ENCODE results near the gene NR2C2AP. TPM values are rescaled to one million over a fixed set of nuclear protein-coding genes. Genes with fewer than 3 reads are reported as not detected.
"Not testable (repeated sequence)": the region's sequence is repeated elsewhere in the genome, so short reads cannot be mapped to it uniquely, and the experiment has no call there.

Gene NR2C2AP
- total RNA-seq, 4 donors from 2014 or later = 5.0 to 11.6 (median 8.7) TPM

GRCh38 chr19:19186742-19187141 is 16.5 kb downstream of the NR2C2AP start:
- Histone ChIP-seq H3K4me1 (peaks cover 0 to 17% (median 12%) of the 10 kb centered on the region in 4 donors), H3K27me3 (no peaks in the 10 kb centered on the region), H3K36me3 (peaks cover 0 to 34% (median 0%) of the 10 kb centered on the region in 3 donors), H3K27ac (no peak overlapping the region), H3K9me3 (no peaks in the 10 kb centered on the region), H3K4me3 (no peak overlapping the region)
- TF ChIP-seq, protein P1, sequence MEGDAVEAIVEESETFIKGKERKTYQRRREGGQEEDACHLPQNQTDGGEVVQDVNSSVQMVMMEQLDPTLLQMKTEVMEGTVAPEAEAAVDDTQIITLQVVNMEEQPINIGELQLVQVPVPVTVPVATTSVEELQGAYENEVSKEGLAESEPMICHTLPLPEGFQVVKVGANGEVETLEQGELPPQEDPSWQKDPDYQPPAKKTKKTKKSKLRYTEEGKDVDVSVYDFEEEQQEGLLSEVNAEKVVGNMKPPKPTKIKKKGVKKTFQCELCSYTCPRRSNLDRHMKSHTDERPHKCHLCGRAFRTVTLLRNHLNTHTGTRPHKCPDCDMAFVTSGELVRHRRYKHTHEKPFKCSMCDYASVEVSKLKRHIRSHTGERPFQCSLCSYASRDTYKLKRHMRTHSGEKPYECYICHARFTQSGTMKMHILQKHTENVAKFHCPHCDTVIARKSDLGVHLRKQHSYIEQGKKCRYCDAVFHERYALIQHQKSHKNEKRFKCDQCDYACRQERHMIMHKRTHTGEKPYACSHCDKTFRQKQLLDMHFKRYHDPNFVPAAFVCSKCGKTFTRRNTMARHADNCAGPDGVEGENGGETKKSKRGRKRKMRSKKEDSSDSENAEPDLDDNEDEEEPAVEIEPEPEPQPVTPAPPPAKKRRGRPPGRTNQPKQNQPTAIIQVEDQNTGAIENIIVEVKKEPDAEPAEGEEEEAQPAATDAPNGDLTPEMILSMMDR (IDR thresholded peaks at IDR 0.05) = no peak
- TF ChIP-seq POLR2A (IDR thresholded peaks at IDR 0.05) = no peak
- no peak for DNase-seq

GRCh38 chr19:19185853-19186740 is 17.1 kb downstream of the NR2C2AP start:
- Histone ChIP-seq H3K9me3 (no peaks in the 10 kb centered on the region), H3K4me3 (no peak overlapping the region), H3K4me1 (peaks cover 0 to 15% (median 8%) of the 10 kb centered on the region in 4 donors), H3K36me3 (peaks cover 0 to 40% (median 0%) of the 10 kb centered on the region in 3 donors), H3K27me3 (no peaks in the 10 kb centered on the region), H3K27ac (no peak overlapping the region)
- peak in 2 of 3 donors; percentile 57 to 73 for DNase-seq
- TF ChIP-seq POLR2A (IDR thresholded peaks at IDR 0.05) = no peak
- TF ChIP-seq, protein P1 (IDR thresholded peaks at IDR 0.05) = peak; percentile 2 to 65 (median 56)

GRCh38 chr19:19181488-19181998 is 21.7 kb downstream of the NR2C2AP start:
- TF ChIP-seq, protein P1 (IDR thresholded peaks at IDR 0.05) = no peak
- no peak for TF ChIP-seq POLR2A (IDR thresholded peaks at IDR 0.05)
- peaks cover 0 to 63% (median 0%) of the 10 kb centered on the region in 3 donors for H3K36me3 ChIP-seq

GRCh38 chr19:19179548-19180441 is 23.4 kb downstream of the NR2C2AP start:
- TF ChIP-seq, protein P1 (IDR thresholded peaks at IDR 0.05) = no peak
- no peak for TF ChIP-seq POLR2A (IDR thresholded peaks at IDR 0.05)
- Histone ChIP-seq H3K27ac (no peak overlapping the region), H3K4me1 (no peaks in the 10 kb centered on the region), H3K9me3 (no peaks in the 10 kb centered on the region), H3K36me3 (peaks cover 0 to 57% (median 0%) of the 10 kb centered on the region in 3 donors), H3K4me3 (no peak overlapping the region), H3K27me3 (no peaks in the 10 kb centered on the region)
- no peak for DNase-seq

More at GRCh38 chr19:19181488-19181998, 21.7 kb downstream of the NR2C2AP start:
- Histone ChIP-seq H3K4me3 (no peak overlapping the region), H3K27ac (no peak overlapping the region), H3K4me1 (no peaks in the 10 kb centered on the region), H3K27me3 (no peaks in the 10 kb centered on the region), H3K9me3 (no peaks in the 10 kb centered on the region)
- no peak for DNase-seq

GRCh38 chr19:19176950-19177349 is 26.3 kb downstream of the NR2C2AP start:
- H3K4me1 ChIP-seq = no peaks in the 10 kb centered on the region
- H3K36me3 ChIP-seq = peaks cover 0 to 41% (median 0%) of the 10 kb centered on the region in 3 donors
- no peaks in the 10 kb centered on the region for H3K9me3 ChIP-seq
- H3K27me3 ChIP-seq = no peaks in the 10 kb centered on the region
- TF ChIP-seq, protein P1 (IDR thresholded peaks at IDR 0.05) = no peak
- no peak for TF ChIP-seq POLR2A (IDR thresholded peaks at IDR 0.05)
- H3K27ac ChIP-seq = no peak overlapping the region
- no peak overlapping the region for H3K4me3 ChIP-seq
- DNase-seq = no peak

- peaks cover 0 to 18% (median 0%) of the 10 kb centered on the region in 3 donors for H3K36me3 ChIP-seq
- H3K27me3 ChIP-seq, H3K27ac ChIP-seq, H3K4me3 ChIP-seq, DNase-seq, H3K9me3 ChIP-seq: not testable (repeated sequence)
- H3K4me1 ChIP-seq = peaks cover 0 to 14% (median 7%) of the 10 kb centered on the region in 4 donors
These were observed 30.0 kb downstream of the NR2C2AP start for GRCh38 chr19:19173243-19173642.

All from Peyer's patch (tissue), 4 donors.